ENCODE measurements around the gene ZNF526.

DNA sequence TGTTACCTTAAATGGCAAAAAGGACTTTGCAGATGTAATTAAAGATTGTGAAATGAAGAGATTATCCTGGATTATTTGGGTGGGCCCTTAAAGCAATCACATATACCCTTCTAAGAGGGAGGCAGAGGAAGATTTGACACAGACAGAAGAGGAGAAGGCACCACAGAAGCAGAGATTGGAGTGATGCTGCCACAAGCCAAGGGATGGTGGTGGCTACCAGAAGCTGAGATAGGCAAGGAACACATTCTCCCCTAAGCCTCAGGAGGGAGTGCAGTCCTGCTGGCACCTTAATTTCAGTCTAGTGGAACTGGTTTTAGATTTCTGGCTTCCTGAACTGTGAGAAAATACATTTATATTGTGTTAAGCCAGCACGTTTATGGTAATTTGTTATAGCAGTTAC is 26.8 kb upstream of the ZNF526 start:
- TF ChIP-seq CTCF (IDR thresholded peaks at IDR 0.05) (no peak), POLR2A (IDR thresholded peaks at IDR 0.05) (no peak)

Data from esophagus squamous epithelium (tissue), 4 donors.